ENCODE results near the gene GALNT18. TPM values are rescaled to one million over a fixed set of nuclear protein-coding genes. Genes with fewer than 3 reads are reported as not detected.

The GALNT18 gene
- polyA plus RNA-seq, 3 donors = 9.4 to 16.5 (median 9.6) TPM

GRCh38 chr11:11577932-11578911 lies 43.6 kb downstream of the GALNT18 start:
- H3K27ac ChIP-seq (ENCODE audit: low read depth, low read length) = no peak overlapping the region
- 72 to 87% (median 80%) methylated on average over 15 of the region's 15 CpGs for WGBS, 3 donors

- H3K27ac ChIP-seq (ENCODE audit: low read depth, low read length) = no peak overlapping the region
- WGBS, 3 donors = 60 to 85% (median 73%) methylated on average over 8 of the region's 8 CpGs
Observed at GRCh38 chr11:11577251-11577855, 44.5 kb downstream of the GALNT18 start.

- WGBS, 3 donors = 79 to 90% (median 88%) methylated on average over 5 of the region's 5 CpGs
- H3K27ac ChIP-seq (ENCODE audit: low read depth, low read length) = no peak overlapping the region
Observed at GRCh38 chr11:11574373-11575287, 47.2 kb downstream of the GALNT18 start.

GRCh38 chr11:11572386-11572785 lies 49.4 kb downstream of the GALNT18 start:
- no peak overlapping the region for H3K27ac ChIP-seq (ENCODE audit: low read depth, low read length)
- WGBS, 3 donors = 90 to 96% (median 95%) methylated on average over 7 of the region's 7 CpGs

- WGBS, 3 donors = 93 to 96% (median 93%) methylated on average over 7 of the region's 7 CpGs
- H3K27ac ChIP-seq (ENCODE audit: low read depth, low read length) = no peak overlapping the region
Observed at GRCh38 chr11:11571893-11572292, 49.9 kb downstream of the GALNT18 start.

- H3K27ac ChIP-seq (ENCODE audit: low read depth, low read length) = no peak overlapping the region
Observed at GRCh38 chr11:11570823-11571222, 51.0 kb downstream of the GALNT18 start.

GRCh38 chr11:11569936-11570491 lies 51.8 kb downstream of the GALNT18 start:
- H3K27ac ChIP-seq (ENCODE audit: low read depth, low read length) = no peak overlapping the region
- 44 to 69% (median 45%) methylated on average over 14 of the region's 14 CpGs for WGBS, 3 donors

- 74 to 84% (median 84%) methylated on average over 3 of the region's 3 CpGs for WGBS, 3 donors
- H3K27ac ChIP-seq (ENCODE audit: low read depth, low read length) = no peak overlapping the region
Observed at GRCh38 chr11:11568651-11569229, 53.1 kb downstream of the GALNT18 start.

GRCh38 chr11:11567936-11568650 lies 53.7 kb downstream of the GALNT18 start:
- 63 to 75% (median 71%) methylated on average over 7 of the region's 7 CpGs for WGBS, 3 donors
- H3K27ac ChIP-seq (ENCODE audit: low read depth, low read length) = no peak overlapping the region

GRCh38 chr11:11565636-11566035 lies 56.2 kb downstream of the GALNT18 start:
- H3K27ac ChIP-seq (ENCODE audit: low read depth, low read length) = no peak overlapping the region
- 55 to 78% (median 61%) methylated on average over 2 of the region's 2 CpGs for WGBS, 3 donors

GRCh38 chr11:11563200-11563975 lies 58.4 kb downstream of the GALNT18 start:
- WGBS, 3 donors = 78 to 84% (median 82%) methylated on average over 6 of the region's 6 CpGs
- H3K27ac ChIP-seq (ENCODE audit: low read depth, low read length) = no peak overlapping the region

- WGBS, 3 donors = 91 to 95% (median 92%) methylated on average over 5 of the region's 5 CpGs
- no peak overlapping the region for H3K27ac ChIP-seq (ENCODE audit: low read depth, low read length)
Observed at GRCh38 chr11:11561991-11562390, 59.8 kb downstream of the GALNT18 start.

- no peak overlapping the region for H3K27ac ChIP-seq (ENCODE audit: low read depth, low read length)
- 37 to 54% (median 50%) methylated on average over 2 of the region's 2 CpGs for WGBS, 3 donors
Observed at GRCh38 chr11:11558826-11559225, 63.0 kb downstream of the GALNT18 start.

- H3K27ac ChIP-seq (ENCODE audit: low read depth, low read length) = no peak overlapping the region
- 73 to 88% (median 76%) methylated on average over 3 of the region's 3 CpGs for WGBS, 3 donors
Observed at GRCh38 chr11:11558396-11558795, 63.4 kb downstream of the GALNT18 start.

GRCh38 chr11:11555208-11555607 lies 66.6 kb downstream of the GALNT18 start:
- 32 to 45% (median 42%) methylated on average over 6 of the region's 6 CpGs for WGBS, 3 donors

GRCh38 chr11:11553573-11553972 lies 68.2 kb downstream of the GALNT18 start:
- WGBS, 3 donors = 58 to 77% (median 70%) methylated on average over 10 of the region's 10 CpGs
- H3K27ac ChIP-seq (ENCODE audit: low read depth, low read length) = no peak overlapping the region

More at GRCh38 chr11:11555208-11555607, 66.6 kb downstream of the GALNT18 start:
- no peak overlapping the region for H3K27ac ChIP-seq (ENCODE audit: low read depth, low read length)

Data from adipose tissue (tissue), 3 donors.